Spinal cord (tissue), 10 donors: Measurements from ENCODE around the gene FYN. TPM values are rescaled to one million over a fixed set of nuclear protein-coding genes. Genes with fewer than 3 reads are reported as not detected.

ENCODE experiments used
- DNase-seq, 6 donors: peaks; one replicate each; pipeline versions ENCODE4 v3.0.0 to v3.0.0-alpha.2; 2013 to 2015; ENCODE audit warnings: low spot score in 6 of 6, low read depth in 4 of 6
- H3K27ac ChIP-seq: one replicate; pipeline ENCODE4 v1.5.1; 2013; ENCODE audit warnings: low read depth, low read length, control low read depth
- H3K27me3 ChIP-seq: one replicate; pipeline ENCODE4 v1.6.1; 2013; ENCODE audit warnings: low read length; ENCODE audit not compliant: control insufficient read depth, insufficient read depth
- H3K36me3 ChIP-seq: one replicate; pipeline ENCODE4 v1.6.1; 2013; ENCODE audit warnings: low read length; ENCODE audit not compliant: control insufficient read depth, insufficient read depth
- H3K4me1 ChIP-seq: one replicate; pipeline ENCODE4 v1.6.1; 2013; ENCODE audit warnings: low read length; ENCODE audit not compliant: control insufficient read depth, insufficient read depth
- H3K4me3 ChIP-seq: one replicate; pipeline ENCODE4 v1.5.1; 2013; ENCODE audit warnings: low read depth, low read length, control low read depth
- H3K9me3 ChIP-seq: one replicate; pipeline ENCODE4 v1.6.1; 2013; ENCODE audit warnings: low read length; ENCODE audit not compliant: control insufficient read depth, insufficient read depth
- WGBS: methylation state at CpG from one replicate; pipeline ENCODE4 v1.1.5; 2013; ENCODE audit warnings: missing lambda C conversion rate; ENCODE audit not compliant: insufficient coverage; 5-methylcytosine and 5-hydroxymethylcytosine counted together
- polyA plus RNA-seq, 2 donors: library from polyadenylated mRNA; unstranded; fragments of 120-200 nt; gene quantifications; one replicate each; pipeline ENCODE4 v1.2.1, GENCODE V29; 2013; ENCODE audit not compliant: insufficient read length in 2 of 2
- total RNA-seq, 2 donors: library from RNA; depleted of rRNA in 1 of 2; stranded (reverse); fragments of 120-200 nt in 1 of 2; fragments of >200 nt in 1 of 2; gene quantifications; one replicate each; pipeline versions ENCODE4 v1.2.3 to v1.2.4, GENCODE V29; 2013 to 2014
- donor health status: healthy.

FYN gene
- total and polyA plus RNA-seq, 4 donors, result 273 to 730 (median 476) TPM

- H3K27ac ChIP-seq, result peak overlapping the region; percentile 97
- no CpG with 5 or more reads among the region's 4 CpGs for WGBS
- peak in 2 of 6 donors; percentile 52 to 56 for DNase-seq
- H3K36me3 ChIP-seq, result no peaks in the 10 kb centered on the region
- H3K27me3 ChIP-seq, result no peaks in the 10 kb centered on the region
- H3K4me3 ChIP-seq, result peak overlapping the region; percentile 86
- peaks cover 23% of the 10 kb centered on the region for H3K4me1 ChIP-seq
- no peaks in the 10 kb centered on the region for H3K9me3 ChIP-seq
Measured at GRCh38 chr6:111870742-111871064, 2.5 kb downstream of the FYN start.

- peak overlapping the region; percentile 86 for H3K4me3 ChIP-seq
- no CpG with 5 or more reads among the region's 7 CpGs for WGBS
- DNase-seq, result peak in 1 of 6 donors; percentile 5
Measured at GRCh38 chr6:111870051-111870741, 3.1 kb downstream of the FYN start.

DNA sequence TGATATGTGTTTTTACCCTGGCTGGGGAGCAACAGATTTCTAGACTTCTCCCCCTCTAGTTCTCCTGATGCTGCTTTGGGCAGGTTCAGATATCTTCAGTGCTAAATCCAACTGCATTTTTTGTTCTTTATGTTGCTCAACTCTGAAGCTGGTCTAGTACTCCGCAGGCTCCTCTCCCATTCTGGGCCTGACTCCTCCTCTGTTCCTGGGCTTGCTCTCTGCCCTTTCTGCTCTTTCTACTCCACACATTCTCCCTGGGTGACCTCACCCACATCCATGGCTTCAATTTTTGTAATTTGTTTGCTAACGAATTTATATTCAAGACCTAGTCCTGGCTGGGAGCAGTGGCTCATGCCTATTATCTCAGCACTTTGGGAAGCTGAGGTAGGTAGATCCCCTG is 6.4 kb downstream of the FYN start:
- H3K36me3 ChIP-seq, result no peaks in the 10 kb centered on the region
- no peak overlapping the region for H3K27ac ChIP-seq
- no peaks in the 10 kb centered on the region for H3K9me3 ChIP-seq
- DNase-seq, result no peak
- peaks cover 38% of the 10 kb centered on the region for H3K4me1 ChIP-seq
- H3K27me3 ChIP-seq, result no peaks in the 10 kb centered on the region
- 100% methylated on average over 1 of the region's 2 CpGs for WGBS
- H3K4me3 ChIP-seq, result no peak overlapping the region

More at GRCh38 chr6:111870051-111870741, 3.1 kb downstream of the FYN start:
- H3K27ac ChIP-seq, result peak overlapping the region; percentile 97
- H3K9me3 ChIP-seq, result no peaks in the 10 kb centered on the region
- H3K4me1 ChIP-seq, result peaks cover 24% of the 10 kb centered on the region
- H3K36me3 ChIP-seq, result no peaks in the 10 kb centered on the region
- H3K27me3 ChIP-seq, result no peaks in the 10 kb centered on the region

GRCh38 chr6:111865909-111866546 is 7.2 kb downstream of the FYN start:
- H3K27ac ChIP-seq, result no peak overlapping the region
- no peaks in the 10 kb centered on the region for H3K36me3 ChIP-seq
- 80% methylated on average over 3 of the region's 8 CpGs for WGBS
- no peak for DNase-seq
- no peaks in the 10 kb centered on the region for H3K9me3 ChIP-seq
- H3K4me3 ChIP-seq, result no peak overlapping the region
- peaks cover 38% of the 10 kb centered on the region for H3K4me1 ChIP-seq
- H3K27me3 ChIP-seq, result no peaks in the 10 kb centered on the region

GRCh38 chr6:111865049-111865585 is 8.1 kb downstream of the FYN start:
- H3K4me1 ChIP-seq, result peaks cover 42% of the 10 kb centered on the region
- 56% methylated on average over 3 of the region's 6 CpGs for WGBS
- no peaks in the 10 kb centered on the region for H3K9me3 ChIP-seq
- no peaks in the 10 kb centered on the region for H3K27me3 ChIP-seq
- H3K27ac ChIP-seq, result peak overlapping the region; percentile 8
- DNase-seq, result peak in 1 of 6 donors; percentile 49
- H3K4me3 ChIP-seq, result no peak overlapping the region
- H3K36me3 ChIP-seq, result no peaks in the 10 kb centered on the region

DNA sequence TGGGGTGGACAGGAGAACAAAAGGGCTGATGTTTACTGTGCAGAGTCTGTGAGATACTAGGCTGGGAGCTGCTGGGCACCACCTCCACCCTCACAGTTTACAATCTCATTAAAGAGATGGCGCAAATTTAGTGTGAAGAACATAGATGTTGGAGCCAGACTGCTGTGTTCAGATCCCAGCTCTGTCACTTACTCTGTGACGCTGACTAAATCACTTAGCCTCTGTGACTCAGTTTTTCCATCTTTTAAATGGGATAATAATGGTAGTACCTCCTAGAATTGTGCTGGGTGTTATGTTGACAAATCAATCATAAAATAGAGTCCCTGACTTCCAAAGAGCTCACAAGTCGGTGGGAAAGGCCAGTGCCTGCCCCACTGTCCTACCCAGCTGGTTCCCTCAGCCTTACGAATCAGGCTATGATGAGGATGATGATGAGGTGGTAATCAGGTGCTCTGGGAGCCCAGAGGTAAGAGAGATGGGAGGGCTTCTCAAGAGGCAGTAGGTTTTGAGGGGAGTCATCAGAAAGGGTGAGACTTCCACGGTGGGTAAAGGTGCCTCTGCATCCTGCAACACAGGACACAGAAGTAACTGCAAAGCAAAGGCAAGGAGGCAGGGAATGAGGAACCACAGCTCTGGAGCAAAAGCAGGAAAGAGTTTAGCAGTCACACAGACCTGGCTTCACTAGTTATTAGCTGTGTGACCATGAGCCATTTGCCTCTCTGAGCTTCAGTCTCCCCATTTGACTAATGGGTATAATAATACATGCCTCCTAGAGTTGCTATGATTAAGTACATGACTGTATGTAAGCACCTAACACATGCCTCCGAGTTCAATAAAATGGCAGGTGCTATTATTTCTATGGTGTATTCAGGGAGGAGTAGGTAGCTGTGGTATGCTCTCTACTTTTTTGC is 8.9 kb downstream of the FYN start:
- Histone ChIP-seq H3K4me3 (no peak overlapping the region), H3K36me3 (no peaks in the 10 kb centered on the region), H3K27me3 (no peaks in the 10 kb centered on the region), H3K4me1 (peaks cover 44% of the 10 kb centered on the region), H3K9me3 (no peaks in the 10 kb centered on the region), H3K27ac (peak overlapping the region; percentile 8)
- DNase-seq, result no peak
- WGBS, result 100% methylated on average over 2 of the region's 6 CpGs

- no peaks in the 10 kb centered on the region for H3K9me3 ChIP-seq
- 38% methylated on average over 5 of the region's 6 CpGs for WGBS
- peak overlapping the region; percentile 42 for H3K27ac ChIP-seq
- DNase-seq, result no peak
- H3K27me3 ChIP-seq, result no peaks in the 10 kb centered on the region
- H3K36me3 ChIP-seq, result no peaks in the 10 kb centered on the region
- H3K4me1 ChIP-seq, result peaks cover 45% of the 10 kb centered on the region
- H3K4me3 ChIP-seq, result no peak overlapping the region
Measured at GRCh38 chr6:111862741-111863140, 10.5 kb downstream of the FYN start.

- DNase-seq, result no peak
- no peaks in the 10 kb centered on the region for H3K27me3 ChIP-seq
- 54% methylated on average over 4 of the region's 5 CpGs for WGBS
- no peak overlapping the region for H3K4me3 ChIP-seq
- H3K9me3 ChIP-seq, result no peaks in the 10 kb centered on the region
- peak overlapping the region; percentile 42 for H3K27ac ChIP-seq
- peaks cover 45% of the 10 kb centered on the region for H3K4me1 ChIP-seq
- H3K36me3 ChIP-seq, result no peaks in the 10 kb centered on the region
Measured at GRCh38 chr6:111862314-111862713, 10.9 kb downstream of the FYN start.

DNA sequence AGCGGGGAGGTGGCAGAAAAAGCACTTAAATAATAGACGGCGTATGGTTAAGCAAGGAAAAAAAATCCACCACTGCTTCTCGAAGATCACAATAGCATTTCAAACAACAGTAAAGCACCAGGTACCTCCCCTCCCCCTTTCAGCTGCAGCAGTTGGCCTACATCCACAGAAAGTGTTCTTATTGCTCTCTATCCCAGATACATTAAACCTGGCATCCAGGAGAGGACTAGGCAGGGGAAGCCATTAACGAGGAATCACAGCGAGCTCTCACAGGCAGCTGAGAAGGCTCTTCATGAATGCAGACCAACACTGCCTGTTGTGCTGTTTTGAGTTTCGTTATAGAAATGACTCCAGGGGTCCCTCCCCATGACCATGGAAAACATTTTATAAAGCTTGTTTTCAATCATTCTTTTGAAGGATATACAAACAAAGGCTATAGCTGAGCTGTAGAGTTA is 11.8 kb downstream of the FYN start:
- H3K9me3 ChIP-seq, result no peaks in the 10 kb centered on the region
- DNase-seq, result peak in 2 of 6 donors; percentile 58 to 91
- peak overlapping the region; percentile 55 for H3K27ac ChIP-seq
- peaks cover 36% of the 10 kb centered on the region for H3K4me1 ChIP-seq
- no peaks in the 10 kb centered on the region for H3K27me3 ChIP-seq
- no peaks in the 10 kb centered on the region for H3K36me3 ChIP-seq
- H3K4me3 ChIP-seq, result no peak overlapping the region
- 0% methylated on average over 1 of the region's 7 CpGs for WGBS
